GM18519 (cell line): ENCODE results near the gene ADARB2.
"Not testable (repeated sequence)": the region's sequence is repeated elsewhere in the genome, so short reads cannot be mapped to it uniquely, and the experiment has no call there.

Experiments
- ATAC-seq: cut with Tn5 transposase; IDR thresholded peaks from one replicate; pipeline ENCODE4 v1.9.1; 2021; ENCODE audit warnings: mild to moderate bottlenecking, moderate library complexity; ENCODE audit not compliant: unreplicated experiment, low FRiP score

The ADARB2 gene

GRCh38 chr10:1256432-1256725 is 480.9 kb downstream of the ADARB2 start:
- no peak for ATAC-seq

- ATAC-seq, result no peak
These were observed 481.5 kb downstream of the ADARB2 start for GRCh38 chr10:1255600-1256431.

- ATAC-seq, result no peak
These were observed 482.2 kb downstream of the ADARB2 start for GRCh38 chr10:1255118-1255517.

GRCh38 chr10:1253523-1254353 is 483.6 kb downstream of the ADARB2 start:
- no peak for ATAC-seq

GRCh38 chr10:1251769-1252168 is 485.6 kb downstream of the ADARB2 start:
- no peak for ATAC-seq

GRCh38 chr10:1249142-1249920 is 488.0 kb downstream of the ADARB2 start:
- ATAC-seq, result no peak

GRCh38 chr10:1248262-1248630 is 489.1 kb downstream of the ADARB2 start:
- ATAC-seq, result not testable (repeated sequence)

GRCh38 chr10:1247598-1248261 is 489.6 kb downstream of the ADARB2 start:
- no peak for ATAC-seq

GRCh38 chr10:1244493-1244892 is 492.8 kb downstream of the ADARB2 start:
- ATAC-seq, result no peak

- no peak for ATAC-seq
These were observed 493.7 kb downstream of the ADARB2 start for GRCh38 chr10:1243486-1244234.

GRCh38 chr10:1242975-1243374 is 494.4 kb downstream of the ADARB2 start:
- no peak for ATAC-seq

- no peak for ATAC-seq
These were observed 495.1 kb downstream of the ADARB2 start for GRCh38 chr10:1241973-1242935.

- ATAC-seq, result no peak
These were observed 495.9 kb downstream of the ADARB2 start for GRCh38 chr10:1241322-1241890.

- ATAC-seq, result no peak
These were observed 497.0 kb downstream of the ADARB2 start for GRCh38 chr10:1240341-1240775.

GRCh38 chr10:1233031-1233430 is 504.3 kb downstream of the ADARB2 start:
- ATAC-seq, result no peak

- ATAC-seq, result no peak
These were observed 505.0 kb downstream of the ADARB2 start for GRCh38 chr10:1232164-1232911.

- ATAC-seq, result no peak
These were observed 506.6 kb downstream of the ADARB2 start for GRCh38 chr10:1230592-1231275.
